Measurements from ENCODE around the gene SMIM27. TPM values are rescaled to one million over a fixed set of nuclear protein-coding genes. Genes with fewer than 3 reads are reported as not detected.

SMIM27 gene
- total RNA-seq (10 to 100 TPM in 7 of 9 donors, 1 to 10 TPM in 2; 4.1 to 26.5 (median 15.1) TPM), polyA plus RNA-seq (1 to 10 TPM; 4.8 TPM)
- long read RNA-seq, donor 1, partial matches to known transcripts = 5 of 6 reads
- long read RNA-seq, donor 1, other reads (novel, unspliced or antisense) = 0 of 6 reads
- long read RNA-seq, donor 2, partial matches to known transcripts = 4 of 6 reads
- long read RNA-seq, donor 2, other reads (novel, unspliced or antisense) = 2 of 6 reads
- long read RNA-seq, donor 3, partial matches to known transcripts = 2 of 4 reads
- long read RNA-seq, donor 3, other reads (novel, unspliced or antisense) = 1 of 4 reads

DNA sequence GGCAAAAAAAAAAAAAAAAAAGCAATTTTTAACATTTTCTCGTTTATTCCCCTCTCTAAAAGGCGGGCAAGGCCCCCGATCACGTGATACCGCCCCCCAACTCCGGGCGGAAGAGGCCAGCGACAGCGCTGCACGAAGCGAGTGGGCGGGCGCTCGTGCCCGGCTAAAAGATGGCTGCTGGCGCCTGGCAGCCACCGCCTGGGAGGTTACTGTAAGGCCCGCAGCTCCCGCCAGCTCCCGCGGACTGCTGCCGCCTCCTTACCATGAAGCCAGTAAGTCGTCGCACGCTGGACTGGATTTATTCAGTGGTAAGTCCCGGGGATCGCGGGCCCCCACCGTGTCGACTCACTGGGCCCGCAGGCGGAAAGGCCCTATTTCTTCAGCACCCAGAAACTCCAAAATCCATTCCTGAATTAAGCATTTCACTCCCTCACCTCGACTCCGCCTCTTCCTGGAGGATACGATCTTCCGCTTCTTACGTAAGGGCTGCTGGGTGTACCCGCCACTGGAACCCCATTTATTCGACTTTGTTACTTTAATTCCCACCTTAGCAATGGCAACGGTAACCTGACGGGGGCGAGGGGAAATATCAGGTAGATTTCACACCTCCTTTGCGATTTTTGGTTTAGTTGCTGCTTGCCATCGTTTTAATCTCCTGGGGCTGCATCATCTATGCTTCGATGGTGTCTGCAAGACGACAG is at the start of gene SMIM27, which contains the start of gene TOPORS:
SMIM27 (plus strand) TSS at position 156 of the 701 bp plus-strand sequence; CDS start at position 264, 108 bp downstream.
TOPORS (minus strand) TSS at position 415 of the 701 bp plus-strand sequence; CDS start at position 265, 150 bp downstream.
- ATAC-seq (peak; percentile 93 to 96 (median 95)), DNase-seq (peak; percentile 91 to 95 (median 92))
- Histone ChIP-seq H3K4me1 (peaks cover 0 to 37% (median 18%) of the 10 kb centered on the region in 12 donors), H3K36me3 (peaks cover 0 to 22% (median 0%) of the 10 kb centered on the region in 9 donors), H3K4me3 (peak within 1 kb of the TSS; percentile 54 to 87 (median 76)), H3K27me3 (no peaks in the 10 kb centered on the region), H3K27ac (peak within 1 kb of the TSS; percentile 64 to 99 (median 96)), H3K9me3 (no peaks in the 10 kb centered on the region)
- intact Hi-C loops (cut with DNase I) = loop anchor here in 4 of 10 donors (1.0 to 5.0 kb wide), 3 partner anchors 20 to 165 kb away; partner anchors contain the start of gene NDUFB6 (in 3 of the 4)
- TF ChIP-seq POLR2A (IDR thresholded peaks at IDR 0.05) (peak in 1 of 2 donors; percentile 84), CTCF (IDR thresholded peaks at IDR 0.05) (no peak)
- 0 to 1% (median 0%) methylated on average over 45 to 46 of the region's 46 CpGs for WGBS, 4 donors

- H3K27ac ChIP-seq = no peak overlapping the region
- ATAC-seq (peak in 1 of 4 donors; percentile 53), DNase-seq (no peak)
- H3K36me3 ChIP-seq = peaks cover 0 to 39% (median 33%) of the 10 kb centered on the region in 9 donors
- H3K9me3 ChIP-seq = peaks cover 0 to 7% (median 0%) of the 10 kb centered on the region in 12 donors
- H3K4me3 ChIP-seq = no peak overlapping the region
- no peaks in the 10 kb centered on the region for H3K27me3 ChIP-seq
- intact Hi-C loops (cut with DNase I) = loop anchor here in 1 of 10 donors (10.0 kb wide), 1 partner anchor 62 kb away; no protein-coding TSS in a partner anchor
- H3K4me1 ChIP-seq = peaks cover 0 to 9% (median 0%) of the 10 kb centered on the region in 12 donors
- TF ChIP-seq CTCF (IDR thresholded peaks at IDR 0.05) (no peak), POLR2A (IDR thresholded peaks at IDR 0.05) (no peak)
- 43 to 69% (median 59%) methylated on average over 4 of the region's 4 CpGs for WGBS, 4 donors
Measured at GRCh38 chr9:32502464-32502863, 49.7 kb upstream of the SMIM27 start.

GRCh38 chr9:32503008-32503407 is 49.1 kb upstream of the SMIM27 start:
- ATAC-seq (no peak), DNase-seq (no peak)
- intact Hi-C loops (cut with DNase I) = loop anchor here in 1 of 10 donors (10.0 kb wide), 1 partner anchor 62 kb away; no protein-coding TSS in a partner anchor
- no peak overlapping the region for H3K27ac ChIP-seq
- no peak overlapping the region for H3K4me3 ChIP-seq
- H3K36me3 ChIP-seq = peaks cover 0 to 34% (median 28%) of the 10 kb centered on the region in 9 donors
- peaks cover 0 to 9% (median 0%) of the 10 kb centered on the region in 12 donors for H3K4me1 ChIP-seq
- peaks cover 0 to 7% (median 0%) of the 10 kb centered on the region in 12 donors for H3K9me3 ChIP-seq
- WGBS, 4 donors = 73 to 85% (median 81%) methylated on average over 3 of the region's 3 CpGs
- no peaks in the 10 kb centered on the region for H3K27me3 ChIP-seq
- TF ChIP-seq CTCF (IDR thresholded peaks at IDR 0.05) = no peak

Measured in heart left ventricle (tissue), 16 donors.